Retinal pigment epithelial cell (primary cell): Measurements from ENCODE around the gene SYTL2.

Experiments
- DNase-seq: peaks from one replicate; pipeline ENCODE4 v3.0.0-alpha.2; 2010; ENCODE audit warnings: low read depth
- H3K4me3 ChIP-seq: 2 replicates; pipeline ENCODE4 v1.5.1; 2011; ENCODE audit warnings: mild to moderate bottlenecking, low read length, control low read depth, moderate library complexity
- CTCF ChIP-seq: conservative IDR thresholded peaks from 2 replicates; pipeline ENCODE4 v1.5.1; 2011; ENCODE audit warnings: low read depth, low read length, control low read depth, inconsistent platforms

The SYTL2 gene

GRCh38 chr11:85745626-85746025, 65.3 kb downstream of the SYTL2 start:
- no peak overlapping the region for H3K4me3 ChIP-seq
- DNase-seq: no peak
- TF ChIP-seq CTCF: no peak

- no peak for TF ChIP-seq CTCF
- no peak overlapping the region for H3K4me3 ChIP-seq
- no peak for DNase-seq
Observed at GRCh38 chr11:85742873-85743275, 68.1 kb downstream of the SYTL2 start.

GRCh38 chr11:85742348-85742747, 68.6 kb downstream of the SYTL2 start:
- TF ChIP-seq CTCF: no peak
- DNase-seq: no peak
- no peak overlapping the region for H3K4me3 ChIP-seq

- no peak overlapping the region for H3K4me3 ChIP-seq
- no peak for DNase-seq
- no peak for TF ChIP-seq CTCF
Observed at GRCh38 chr11:85740481-85741400, 70.2 kb downstream of the SYTL2 start.

- no peak overlapping the region for H3K4me3 ChIP-seq
- no peak for TF ChIP-seq CTCF
- DNase-seq: no peak
Observed at GRCh38 chr11:85737738-85738137, 73.2 kb downstream of the SYTL2 start.

GRCh38 chr11:85735876-85736460, 75.0 kb downstream of the SYTL2 start:
- no peak for TF ChIP-seq CTCF
- H3K4me3 ChIP-seq: no peak overlapping the region
- DNase-seq: no peak

- TF ChIP-seq CTCF: no peak
- no peak for DNase-seq
- H3K4me3 ChIP-seq: no peak overlapping the region
Observed at GRCh38 chr11:85732965-85733364, 78.0 kb downstream of the SYTL2 start.
